ENCODE results near the gene ARL4A.
"Not testable (repeated sequence)": the region's sequence is repeated elsewhere in the genome, so short reads cannot be mapped to it uniquely, and the experiment has no call there.

Gene ARL4A

GRCh38 chr7:12643001-12643643 is 44.3 kb upstream of the ARL4A start:
- H3K4me3 ChIP-seq (ENCODE audit: low read depth, low read length): no peak overlapping the region
- peak; percentile 63 for DNase-seq (ENCODE audit: low read depth)
- no peak for TF ChIP-seq CTCF (conservative IDR thresholded peaks at IDR 0.05; ENCODE audit: low read depth, low read length)

- no peak for DNase-seq (ENCODE audit: low read depth)
- no peak for TF ChIP-seq CTCF (conservative IDR thresholded peaks at IDR 0.05; ENCODE audit: low read depth, low read length)
- H3K4me3 ChIP-seq (ENCODE audit: low read depth, low read length): no peak overlapping the region
Measured at GRCh38 chr7:12643644-12644043, 43.8 kb upstream of the ARL4A start.

- DNase-seq (ENCODE audit: low read depth); H3K4me3 ChIP-seq (ENCODE audit: low read depth, low read length): not testable (repeated sequence)
Measured at GRCh38 chr7:12645212-12645611, 42.2 kb upstream of the ARL4A start.

- DNase-seq (ENCODE audit: low read depth): peak; percentile 71
- no peak for TF ChIP-seq CTCF (conservative IDR thresholded peaks at IDR 0.05; ENCODE audit: low read depth, low read length)
- no peak overlapping the region for H3K4me3 ChIP-seq (ENCODE audit: low read depth, low read length)
Measured at GRCh38 chr7:12646139-12646538, 41.3 kb upstream of the ARL4A start.

- DNase-seq (ENCODE audit: low read depth): peak; percentile 37
- TF ChIP-seq CTCF (conservative IDR thresholded peaks at IDR 0.05; ENCODE audit: low read depth, low read length): no peak
- H3K4me3 ChIP-seq (ENCODE audit: low read depth, low read length): no peak overlapping the region
Measured at GRCh38 chr7:12647364-12648219, 39.8 kb upstream of the ARL4A start.

- no peak for TF ChIP-seq CTCF (conservative IDR thresholded peaks at IDR 0.05; ENCODE audit: low read depth, low read length)
- DNase-seq (ENCODE audit: low read depth): no peak
- no peak overlapping the region for H3K4me3 ChIP-seq (ENCODE audit: low read depth, low read length)
Measured at GRCh38 chr7:12648704-12649261, 38.6 kb upstream of the ARL4A start.

GRCh38 chr7:12649348-12649747 is 38.1 kb upstream of the ARL4A start:
- no peak for DNase-seq (ENCODE audit: low read depth)
- H3K4me3 ChIP-seq (ENCODE audit: low read depth, low read length): no peak overlapping the region
- no peak for TF ChIP-seq CTCF (conservative IDR thresholded peaks at IDR 0.05; ENCODE audit: low read depth, low read length)

Data from choroid plexus epithelial cell (primary cell).